MM.1S (cell line): Measurements from ENCODE around the gene ADNP.

ENCODE experiments used
- DNase-seq: peaks from one replicate; pipeline ENCODE4 v3.0.0-alpha.2; 2015
- H2AFZ ChIP-seq: fragments of 300-600 bp; sonication (generic); 2 replicates; pipeline ENCODE4 v1.6.0; 2016; ENCODE audit warnings: antibody characterized with exemption, low read length
- H3F3A ChIP-seq: fragments of 300-600 bp; sonication (generic); 2 replicates; pipeline ENCODE4 v1.6.1; 2016; ENCODE audit warnings: mild to moderate bottlenecking, antibody characterized with exemption, low read length, moderate library complexity, mixed read lengths; ENCODE audit not compliant: insufficient read depth
- H3K27ac ChIP-seq: fragments of 300-600 bp; sonication (generic); 2 replicates; pipeline ENCODE4 v1.5.1; 2016; ENCODE audit warnings: mild to moderate bottlenecking, low read length
- H3K27me3 ChIP-seq: fragments of 300-600 bp; sonication (generic); replicated peaks from 2 replicates; pipeline ENCODE4 v1.6.0; 2016; ENCODE audit warnings: low read length; ENCODE audit not compliant: insufficient read depth
- H3K36me3 ChIP-seq: fragments of 300-600 bp; sonication (generic); replicated peaks from 2 replicates; pipeline ENCODE4 v1.6.1; 2016; ENCODE audit warnings: mild to moderate bottlenecking, low read length, mixed read lengths; ENCODE audit not compliant: insufficient read depth
- H3K4me1 ChIP-seq: fragments of 300-600 bp; sonication (generic); 2 replicates; pipeline ENCODE4 v1.6.1; 2016; ENCODE audit warnings: low read length, mixed read lengths
- H3K4me2 ChIP-seq: fragments of 300-600 bp; sonication (generic); 2 replicates; pipeline ENCODE4 v1.6.0; 2016; ENCODE audit warnings: low read depth, low read length
- H3K4me3 ChIP-seq: fragments of 300-600 bp; sonication (generic); 2 replicates; pipeline ENCODE4 v1.5.1; 2016; ENCODE audit warnings: low read length, mixed read lengths
- H3K79me2 ChIP-seq: fragments of 300-600 bp; sonication (generic); 2 replicates; pipeline ENCODE4 v1.6.1; 2016; ENCODE audit warnings: mixed run types, low read length, mixed read lengths
- H3K9ac ChIP-seq: fragments of 300-600 bp; sonication (generic); 2 replicates; pipeline ENCODE4 v1.6.1; 2016; ENCODE audit warnings: low read length, mixed read lengths
- H3K9me2 ChIP-seq: fragments of 300-600 bp; sonication (generic); replicated peaks from 2 replicates; pipeline ENCODE4 v1.6.1; 2016; ENCODE audit warnings: mild to moderate bottlenecking, low read length, mixed read lengths; ENCODE audit not compliant: insufficient read depth
- H3K9me3 ChIP-seq: fragments of 300-600 bp; sonication (generic); replicated peaks from 2 replicates; pipeline ENCODE4 v1.6.1; 2016; ENCODE audit warnings: mild to moderate bottlenecking, low read length, mixed read lengths; ENCODE audit not compliant: insufficient read depth
- H4K20me1 ChIP-seq: fragments of 300-600 bp; sonication (generic); 2 replicates; pipeline ENCODE4 v1.6.1; 2016; ENCODE audit warnings: mild to moderate bottlenecking, low read length, moderate library complexity, mixed read lengths; ENCODE audit not compliant: insufficient read depth
- EZH2 ChIP-seq: fragments of 300-600 bp; sonication (generic); optimal IDR thresholded peaks from 2 replicates; pipeline ENCODE3; 2017; ENCODE audit warnings: low read depth, mild to moderate bottlenecking, antibody characterized with exemption, low read length, mixed read lengths
- EZH2phosphoT487 ChIP-seq: fragments of 300-600 bp; sonication (generic); IDR thresholded peaks from 2 replicates; pipeline ENCODE4 v1.6.1; 2018; ENCODE audit warnings: antibody characterized with exemption, low read length
- TF ChIP-seq, protein P1 (sequence below): fragments of 300-600 bp; sonication (generic); IDR thresholded peaks from 2 replicates; pipeline ENCODE4 v1.5.1; 2016; ENCODE audit warnings: antibody characterized with exemption, low read length, mixed read lengths

ADNP gene

DNA sequence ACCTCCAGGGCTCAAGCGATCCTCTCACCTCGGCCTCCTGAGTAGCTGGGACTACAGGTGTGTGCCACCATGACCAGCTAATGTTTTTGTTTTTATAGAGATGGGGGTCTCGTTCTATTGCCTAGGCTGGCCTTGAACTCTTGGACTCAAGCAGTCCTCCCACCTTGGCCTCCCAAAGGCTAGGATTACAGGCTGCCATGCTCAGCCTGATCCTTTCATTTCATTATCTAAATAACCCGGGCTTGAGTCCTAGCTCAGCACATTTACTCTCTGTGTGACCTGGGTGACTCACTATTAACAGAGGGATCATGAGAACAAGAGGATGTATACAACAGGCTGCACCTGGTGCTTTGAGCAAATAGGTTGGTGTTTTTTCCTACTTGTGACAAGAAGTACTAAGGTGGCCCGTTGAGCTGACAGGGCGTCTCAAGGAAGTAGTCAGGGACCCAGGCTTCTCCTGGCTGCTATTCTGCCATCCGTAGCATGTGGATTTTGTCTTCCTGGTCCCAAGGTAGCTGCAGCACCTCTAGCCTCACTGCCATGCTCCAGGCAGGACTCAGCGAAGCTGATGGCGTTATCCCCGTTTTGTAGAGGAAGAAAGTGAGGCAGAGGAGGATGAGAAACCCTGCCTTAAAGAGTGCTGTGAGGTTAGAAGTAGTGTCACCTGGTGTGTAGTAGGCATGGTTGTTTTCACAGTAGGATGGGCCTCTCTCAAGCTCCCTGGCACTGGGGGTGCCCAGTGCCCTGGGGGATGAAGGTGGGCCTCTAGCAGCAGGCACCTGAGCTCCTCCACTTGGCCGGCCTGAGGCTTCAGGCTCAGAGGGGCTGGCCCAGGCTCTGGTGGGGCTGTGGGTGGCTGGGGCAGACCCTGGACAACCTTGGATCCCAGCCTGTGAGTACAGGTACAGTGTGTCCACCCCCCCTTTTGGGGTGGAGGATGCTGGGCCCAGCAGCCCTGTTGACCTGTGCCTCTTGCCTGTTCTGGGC, 62.4 kb downstream of the ADNP start:
- no peak overlapping the region for H3K27ac ChIP-seq
- TF ChIP-seq, protein P1, sequence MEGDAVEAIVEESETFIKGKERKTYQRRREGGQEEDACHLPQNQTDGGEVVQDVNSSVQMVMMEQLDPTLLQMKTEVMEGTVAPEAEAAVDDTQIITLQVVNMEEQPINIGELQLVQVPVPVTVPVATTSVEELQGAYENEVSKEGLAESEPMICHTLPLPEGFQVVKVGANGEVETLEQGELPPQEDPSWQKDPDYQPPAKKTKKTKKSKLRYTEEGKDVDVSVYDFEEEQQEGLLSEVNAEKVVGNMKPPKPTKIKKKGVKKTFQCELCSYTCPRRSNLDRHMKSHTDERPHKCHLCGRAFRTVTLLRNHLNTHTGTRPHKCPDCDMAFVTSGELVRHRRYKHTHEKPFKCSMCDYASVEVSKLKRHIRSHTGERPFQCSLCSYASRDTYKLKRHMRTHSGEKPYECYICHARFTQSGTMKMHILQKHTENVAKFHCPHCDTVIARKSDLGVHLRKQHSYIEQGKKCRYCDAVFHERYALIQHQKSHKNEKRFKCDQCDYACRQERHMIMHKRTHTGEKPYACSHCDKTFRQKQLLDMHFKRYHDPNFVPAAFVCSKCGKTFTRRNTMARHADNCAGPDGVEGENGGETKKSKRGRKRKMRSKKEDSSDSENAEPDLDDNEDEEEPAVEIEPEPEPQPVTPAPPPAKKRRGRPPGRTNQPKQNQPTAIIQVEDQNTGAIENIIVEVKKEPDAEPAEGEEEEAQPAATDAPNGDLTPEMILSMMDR, result no peak
- TF ChIP-seq EZH2phosphoT487 (no peak), EZH2 (no peak)
- no peaks in the 10 kb centered on the region for H3F3A ChIP-seq
- no peaks in the 10 kb centered on the region for H4K20me1 ChIP-seq
- H3K79me2 ChIP-seq, result no peaks in the 10 kb centered on the region
- no peaks in the 10 kb centered on the region for H3K9me2 ChIP-seq
- no peaks in the 10 kb centered on the region for H3K36me3 ChIP-seq
- H3K9ac ChIP-seq, result no peak overlapping the region
- H3K4me1 ChIP-seq, result no peaks in the 10 kb centered on the region
- DNase-seq, result no peak
- no peaks in the 10 kb centered on the region for H3K27me3 ChIP-seq
- no peak overlapping the region for H3K4me3 ChIP-seq
- H3K4me2 ChIP-seq, result no peak overlapping the region
- H2AFZ ChIP-seq, result no peak overlapping the region
- no peaks in the 10 kb centered on the region for H3K9me3 ChIP-seq

DNA sequence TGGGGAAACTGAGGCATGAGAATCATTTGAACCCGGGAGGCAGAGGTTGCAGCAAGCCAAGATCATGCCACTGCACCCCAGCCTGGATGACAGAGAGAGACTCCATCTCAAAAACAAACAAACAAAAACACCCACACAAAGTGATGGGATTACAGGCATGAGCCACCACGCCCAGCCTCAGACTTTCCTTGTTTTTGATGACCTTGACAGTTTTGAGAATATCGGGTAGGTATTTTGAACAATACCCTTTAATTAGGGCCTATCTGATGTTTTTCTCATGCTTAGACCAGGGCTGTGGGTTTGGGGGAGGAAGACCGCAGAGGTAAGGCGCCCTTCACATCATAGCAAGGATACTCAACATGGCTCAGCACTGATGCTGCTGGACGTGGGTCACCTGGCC, 63.4 kb downstream of the ADNP start:
- TF ChIP-seq, protein P1, result no peak
- no peak for TF ChIP-seq EZH2phosphoT487
- no peak for TF ChIP-seq EZH2
- H3K36me3 ChIP-seq, result no peaks in the 10 kb centered on the region
- no peaks in the 10 kb centered on the region for H3K4me1 ChIP-seq

DNA sequence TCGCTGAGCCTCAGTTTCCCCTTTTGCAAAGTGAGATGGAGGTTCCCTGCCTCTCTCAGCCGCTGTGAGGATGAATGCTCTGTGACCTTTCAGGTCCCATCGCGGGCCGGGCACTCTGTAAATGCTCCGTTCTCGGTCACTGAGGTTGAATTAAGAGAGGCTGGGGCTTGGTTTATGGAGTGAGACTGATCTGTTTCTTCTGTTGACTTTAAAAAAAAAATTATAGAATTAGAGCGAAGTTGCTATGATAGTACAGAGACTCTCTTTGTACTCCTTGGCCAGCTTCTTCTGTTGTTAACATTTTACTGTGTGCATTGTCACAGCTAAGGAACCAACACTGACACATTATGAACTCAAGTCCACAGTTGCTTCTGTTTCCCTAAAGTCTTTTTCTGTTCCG, 64.4 kb downstream of the ADNP start:
- Histone ChIP-seq H4K20me1 (no peaks in the 10 kb centered on the region), H3K4me1 (no peaks in the 10 kb centered on the region), H3K4me2 (no peak overlapping the region), H3K9me3 (no peaks in the 10 kb centered on the region), H3K27me3 (no peaks in the 10 kb centered on the region), H3K9ac (no peak overlapping the region), H3K4me3 (no peak overlapping the region), H3K27ac (no peak overlapping the region), H3K36me3 (no peaks in the 10 kb centered on the region), H2AFZ (no peak overlapping the region), H3F3A (no peaks in the 10 kb centered on the region), H3K79me2 (no peaks in the 10 kb centered on the region), H3K9me2 (no peaks in the 10 kb centered on the region)
- DNase-seq, result no peak
- TF ChIP-seq EZH2phosphoT487 (no peak), EZH2 (no peak)
- TF ChIP-seq, protein P1, result no peak

More for the DNA sequence above, 63.4 kb downstream of the ADNP start:
- Histone ChIP-seq H2AFZ (no peak overlapping the region), H3K9ac (no peak overlapping the region), H3F3A (no peaks in the 10 kb centered on the region), H4K20me1 (no peaks in the 10 kb centered on the region), H3K79me2 (no peaks in the 10 kb centered on the region), H3K9me2 (no peaks in the 10 kb centered on the region), H3K27me3 (no peaks in the 10 kb centered on the region), H3K4me3 (no peak overlapping the region), H3K27ac (no peak overlapping the region), H3K4me2 (no peak overlapping the region), H3K9me3 (no peaks in the 10 kb centered on the region)
- DNase-seq, result no peak
